GM04503 (cell line): ENCODE results near the gene MRI1.
"Not testable (repeated sequence)": the region's sequence is repeated elsewhere in the genome, so short reads cannot be mapped to it uniquely, and the experiment has no call there.

Experiments used
- DNase-seq: peaks from one replicate; pipeline ENCODE4 v3.0.0-alpha.2; 2012; ENCODE audit warnings: low read depth

Gene MRI1

DNA sequence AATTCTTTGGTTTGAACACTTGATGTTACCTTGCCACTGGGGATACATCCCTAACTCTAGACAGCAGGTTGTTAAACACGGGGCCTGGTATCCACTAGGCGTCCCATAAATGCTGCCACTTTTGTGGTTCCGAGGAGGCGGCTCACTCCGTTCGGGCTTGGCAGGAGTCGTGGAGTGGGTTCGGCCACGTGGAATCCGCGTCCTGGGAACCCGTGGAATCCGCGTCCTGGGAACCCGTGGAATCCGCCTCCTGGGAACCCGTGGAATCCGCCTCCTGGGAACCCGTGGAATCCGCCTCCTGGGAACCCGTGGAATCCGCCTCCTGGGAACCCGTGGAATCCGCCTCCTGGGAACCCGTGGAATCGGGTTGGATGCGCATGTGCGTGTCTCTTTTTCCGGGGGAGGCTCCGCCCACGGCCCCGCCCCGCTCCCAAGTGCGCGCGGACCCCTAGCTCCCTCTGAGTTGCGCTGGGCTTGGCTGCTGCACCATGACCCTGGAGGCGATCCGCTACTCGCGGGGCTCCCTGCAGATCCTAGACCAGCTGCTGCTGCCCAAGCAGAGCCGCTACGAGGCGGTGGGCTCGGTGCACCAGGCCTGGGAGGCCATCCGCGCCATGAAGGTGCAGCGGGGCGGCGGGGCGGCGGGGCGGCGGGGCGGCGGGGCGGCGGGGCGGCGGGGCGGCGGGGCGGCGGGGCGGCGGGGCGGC, at the start of gene MRI1:
TSS of gene MRI1 (plus strand) at position 422 of the 707 bp plus-strand sequence. CDS start at position 489, 67 bp downstream.
- DNase-seq = no peak

DNA sequence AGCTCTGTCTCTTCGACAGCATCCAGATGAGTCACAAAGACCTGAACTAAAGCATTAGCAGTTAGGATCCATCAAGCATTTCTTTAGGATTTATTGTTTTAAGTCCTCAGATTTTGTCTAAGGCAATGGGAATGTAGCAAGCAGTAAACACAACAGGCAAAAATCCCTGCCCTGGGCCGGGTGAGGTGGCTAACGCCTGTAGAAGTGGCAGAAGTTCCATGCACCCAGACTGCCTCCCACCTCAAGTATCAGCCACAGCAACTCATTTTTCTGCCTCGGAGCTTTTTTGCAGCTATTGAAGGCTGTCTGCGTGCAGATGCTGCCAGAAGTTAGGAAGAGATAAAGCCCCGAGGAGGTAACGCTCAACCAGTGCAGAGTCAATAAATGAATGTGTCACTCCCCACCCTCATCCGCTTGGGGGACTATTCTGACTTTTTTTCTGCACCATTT, 47.1 kb upstream of the MRI1 start:
- no peak for DNase-seq

DNA sequence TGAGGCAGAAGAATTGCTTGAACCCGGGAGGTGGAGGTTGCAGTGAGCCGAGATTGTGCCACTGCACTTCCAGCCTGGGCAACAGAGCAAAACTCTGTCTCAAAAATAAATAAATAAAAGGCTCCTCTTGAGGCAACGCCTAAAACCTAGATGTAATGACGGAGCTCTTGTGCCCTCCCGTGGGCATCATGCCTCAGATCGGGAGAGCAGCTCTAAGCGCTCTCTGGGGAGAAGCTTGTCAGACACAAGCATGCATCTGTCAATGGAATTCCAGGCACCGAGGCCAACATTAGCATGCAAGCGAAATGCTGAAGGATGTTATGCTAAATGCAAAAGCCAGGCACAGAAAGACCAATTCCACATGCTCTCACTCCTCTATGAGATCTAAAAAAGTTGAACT, 45.6 kb upstream of the MRI1 start:
- peak; percentile 71 for DNase-seq

DNA sequence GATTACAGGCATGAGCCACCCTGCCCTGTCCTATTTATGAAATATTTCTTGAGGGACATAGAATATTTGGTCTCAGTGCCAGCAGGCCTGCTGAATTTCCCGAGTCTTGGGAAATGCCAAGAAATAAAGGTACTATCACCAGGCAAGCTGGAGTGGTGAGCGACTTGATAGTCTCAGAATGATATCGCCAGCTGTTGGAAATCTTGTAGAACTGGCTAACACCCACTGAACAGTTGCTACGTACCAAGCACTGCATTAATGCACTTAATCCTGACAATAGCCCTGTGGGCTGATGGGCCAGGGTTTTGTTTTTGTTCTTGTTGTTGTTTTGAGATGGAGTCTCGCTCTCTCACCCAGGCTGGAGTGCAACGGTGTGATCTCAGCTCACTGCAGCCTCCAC, 42.2 kb upstream of the MRI1 start:
- no peak for DNase-seq

GRCh38 chr19:13723206-13723605, 41.1 kb upstream of the MRI1 start:
- no peak for DNase-seq

GRCh38 chr19:13726323-13726722, 38.0 kb upstream of the MRI1 start:
- DNase-seq = no peak

DNA sequence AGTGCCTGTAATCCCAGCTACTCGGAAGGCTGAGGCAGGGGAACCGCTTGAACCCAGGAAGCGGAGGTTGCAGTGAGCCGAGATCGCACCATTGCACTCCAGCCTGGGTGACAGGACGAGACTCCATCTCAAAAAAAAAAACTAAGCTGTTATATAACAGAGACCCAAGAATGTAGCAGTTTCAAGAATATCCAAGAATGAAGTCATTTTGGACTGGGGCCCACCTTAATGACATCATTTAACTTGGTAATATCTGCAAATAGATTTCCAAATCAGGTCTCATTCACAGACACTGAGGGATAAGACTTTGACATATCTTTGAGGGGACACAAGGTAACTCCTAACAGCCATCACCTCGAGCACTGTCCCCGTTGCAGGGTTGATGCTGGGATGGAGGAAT, 36.5 kb upstream of the MRI1 start:
- no peak for DNase-seq

DNA sequence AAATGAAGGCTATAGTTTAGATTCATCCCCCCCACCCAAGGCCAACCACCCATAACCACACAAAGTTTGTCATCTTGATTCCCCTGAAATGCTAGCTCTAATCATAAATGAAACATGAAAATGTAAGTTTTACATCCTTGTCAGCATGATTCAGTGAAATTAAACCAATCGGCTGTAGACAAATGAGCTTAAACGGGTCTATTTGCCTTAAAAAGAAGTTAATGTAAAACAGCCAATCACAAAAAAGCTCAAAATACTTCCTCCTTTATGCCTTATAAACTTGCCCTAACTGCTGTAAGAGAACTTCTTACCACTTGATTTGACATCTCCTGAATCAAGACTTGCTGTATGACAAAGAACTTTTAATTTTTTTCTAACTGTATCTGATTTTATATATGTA, 34.5 kb upstream of the MRI1 start:
- no peak for DNase-seq

DNA sequence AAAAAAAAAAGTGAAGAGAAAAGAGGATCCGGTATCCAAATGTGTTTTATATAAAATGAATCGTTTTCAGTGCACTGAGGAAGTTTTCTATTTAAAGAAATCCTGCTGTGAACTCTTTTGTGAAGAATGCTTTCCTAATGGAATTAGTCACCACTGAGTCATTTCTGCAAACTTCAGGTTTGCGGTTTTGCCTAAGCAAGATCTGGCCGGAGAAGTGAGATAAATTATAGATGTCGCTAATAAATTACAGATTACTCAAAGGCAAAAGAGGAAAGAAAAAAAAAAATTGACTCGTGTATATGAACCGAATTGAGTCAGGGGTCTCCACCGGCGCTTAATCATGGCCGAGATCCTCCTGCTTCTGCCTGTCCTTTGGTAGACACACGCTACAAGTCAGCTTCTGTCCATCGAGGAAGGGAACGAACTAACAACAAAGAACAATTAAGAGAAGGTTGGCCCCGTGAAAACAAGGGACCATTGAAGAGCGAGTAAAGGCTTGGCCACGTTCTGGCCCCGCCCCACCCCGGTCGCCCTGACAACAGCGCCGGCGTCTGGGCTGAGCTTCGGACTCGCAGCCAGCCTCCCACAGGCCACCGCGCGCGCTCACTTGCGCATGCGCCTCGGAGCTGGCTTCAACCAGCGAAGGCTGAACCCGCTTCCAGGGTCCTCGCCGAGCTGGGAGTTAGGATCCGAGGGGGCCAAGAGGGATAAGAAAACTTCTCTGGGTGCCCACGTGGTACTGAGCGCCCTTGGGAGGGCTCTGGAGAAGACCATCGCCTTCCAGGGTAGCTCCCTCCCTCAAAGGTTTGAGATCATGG, 33.0 kb upstream of the MRI1 start:
- peak; percentile 93 for DNase-seq

DNA sequence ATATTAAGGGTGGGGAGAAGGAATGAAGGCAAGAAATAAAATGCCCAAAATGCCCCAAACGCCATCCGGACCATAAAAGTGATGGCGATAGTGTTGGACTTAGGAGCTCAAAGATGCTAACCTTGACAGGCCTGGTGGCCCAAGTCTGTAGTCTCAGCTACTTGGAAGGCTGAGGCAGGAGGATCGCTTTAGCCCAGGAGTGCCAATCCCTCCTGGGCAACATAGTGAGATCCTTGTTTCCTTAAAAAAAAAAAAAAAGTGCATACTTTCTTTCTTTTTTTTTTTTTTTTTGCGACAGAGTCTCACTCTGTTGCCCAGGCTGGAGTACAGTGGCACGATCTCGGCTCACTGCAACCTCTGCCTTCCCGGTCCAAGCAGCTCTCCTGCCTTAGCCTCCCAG, 32.0 kb upstream of the MRI1 start:
- no peak for DNase-seq

DNA sequence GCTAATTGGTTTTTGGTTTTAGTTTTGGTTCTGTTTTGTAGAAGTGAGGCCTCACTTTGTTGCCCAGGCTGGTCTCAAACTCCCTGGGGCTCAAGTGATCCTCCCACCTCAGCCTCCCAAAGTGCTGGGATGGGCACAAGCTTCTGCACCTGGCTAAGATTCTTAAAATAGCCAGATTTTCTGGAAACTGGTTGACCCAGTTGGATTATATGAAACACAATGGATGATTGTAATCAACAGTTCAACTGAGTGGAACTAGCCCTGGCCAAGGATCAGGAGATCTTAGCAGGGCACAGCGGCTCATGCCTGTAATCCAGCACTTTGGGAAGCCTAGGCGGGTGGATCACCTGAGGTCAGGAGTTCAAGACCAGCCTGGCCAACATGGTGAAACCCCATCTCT, 29.6 kb upstream of the MRI1 start:
- DNase-seq = no peak

DNA sequence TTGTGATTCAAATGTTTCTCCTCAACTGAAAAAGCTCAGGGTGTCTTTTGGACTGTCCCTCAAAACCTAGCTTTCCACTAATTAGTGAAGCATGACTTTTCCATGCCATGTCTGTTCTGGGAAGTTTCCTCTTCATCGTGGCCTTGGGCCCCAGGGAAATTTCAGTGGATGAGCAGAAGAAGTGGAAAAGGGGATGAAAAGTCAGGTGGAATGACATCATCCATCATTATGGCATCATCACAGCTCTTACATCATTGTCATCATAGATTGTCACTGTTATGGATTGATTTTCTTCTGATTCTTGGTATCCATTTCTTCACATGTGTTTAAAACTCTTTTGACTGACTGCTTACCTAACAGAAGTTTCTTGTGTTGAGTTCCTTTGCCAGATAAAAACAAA, 26.2 kb upstream of the MRI1 start:
- no peak for DNase-seq

DNA sequence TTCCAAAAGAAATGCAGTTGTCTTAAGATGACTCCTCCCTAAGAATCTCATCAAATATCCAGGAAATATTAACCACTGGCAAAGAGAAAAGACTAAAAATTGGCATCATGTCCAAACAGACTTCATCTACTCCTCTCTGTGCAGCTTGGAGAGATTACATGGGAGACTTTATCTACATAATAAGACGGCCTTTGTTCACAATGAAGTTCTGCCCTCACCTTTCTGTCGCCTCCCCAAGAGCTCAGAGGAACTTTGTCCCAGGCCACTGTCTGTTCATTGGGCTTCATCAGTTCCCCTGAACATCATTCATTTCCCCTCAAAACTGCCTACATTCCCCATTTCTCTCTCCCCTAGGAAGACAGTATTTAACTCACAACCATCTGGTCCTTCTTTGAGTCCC, 22.4 kb upstream of the MRI1 start:
- DNase-seq = no peak

DNA sequence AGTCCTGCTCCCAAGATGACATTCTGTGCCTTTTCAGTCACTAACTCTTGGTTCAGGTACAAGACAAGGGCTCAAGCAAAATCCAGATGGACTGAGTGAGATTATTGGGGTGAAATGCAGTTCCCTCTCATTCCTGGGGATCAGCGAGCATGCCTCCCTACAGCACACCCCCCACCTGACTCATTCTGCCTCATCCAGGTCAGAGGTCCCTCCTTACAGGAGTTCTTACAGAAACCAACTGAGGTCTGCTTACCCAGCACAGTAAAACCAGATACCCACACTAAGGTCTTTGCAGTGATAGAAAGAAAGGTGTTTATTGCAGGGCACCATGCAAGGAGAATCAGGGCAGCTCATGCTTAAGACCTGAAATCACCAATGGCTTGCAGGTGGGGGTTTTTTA, 21.6 kb upstream of the MRI1 start:
- no peak for DNase-seq

GRCh38 chr19:13744174-13744573, 20.1 kb upstream of the MRI1 start:
- no peak for DNase-seq

- no peak for DNase-seq
These were observed 17.2 kb upstream of the MRI1 start for GRCh38 chr19:13747098-13747453.

DNA sequence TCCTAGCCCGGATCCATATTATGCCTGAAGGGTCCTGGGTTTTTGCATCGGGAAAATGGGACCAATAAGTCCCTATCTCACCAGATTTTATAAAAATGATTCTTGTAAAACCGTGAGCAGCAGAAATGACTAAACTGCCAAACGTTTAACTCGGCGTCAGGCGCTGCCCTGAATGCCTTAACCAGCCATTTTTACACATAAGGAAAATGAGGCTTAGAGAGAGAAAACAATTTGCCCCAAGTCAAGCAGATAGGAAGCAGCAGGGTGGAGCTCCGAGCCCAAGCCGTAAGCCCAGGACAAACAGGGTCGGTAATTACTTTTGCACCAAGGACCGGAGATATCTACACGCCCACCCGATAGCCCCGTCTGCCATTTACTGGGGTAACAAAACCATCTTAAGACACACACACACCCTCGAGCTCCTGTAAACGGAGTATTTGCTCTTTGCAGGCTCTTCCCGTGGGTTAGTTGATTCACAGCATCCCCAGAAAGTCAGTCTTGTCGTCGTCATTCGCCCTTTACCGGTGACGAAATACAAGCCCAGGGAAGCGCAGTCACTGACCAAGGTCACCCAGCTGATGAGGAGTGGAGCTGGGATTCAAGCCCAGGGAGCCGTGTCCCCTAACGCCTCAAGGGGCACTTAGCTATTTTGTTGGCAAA, 16.0 kb upstream of the MRI1 start:
- DNase-seq = no peak

- DNase-seq = no peak
These were observed 12.9 kb upstream of the MRI1 start for GRCh38 chr19:13751436-13751835.

DNA sequence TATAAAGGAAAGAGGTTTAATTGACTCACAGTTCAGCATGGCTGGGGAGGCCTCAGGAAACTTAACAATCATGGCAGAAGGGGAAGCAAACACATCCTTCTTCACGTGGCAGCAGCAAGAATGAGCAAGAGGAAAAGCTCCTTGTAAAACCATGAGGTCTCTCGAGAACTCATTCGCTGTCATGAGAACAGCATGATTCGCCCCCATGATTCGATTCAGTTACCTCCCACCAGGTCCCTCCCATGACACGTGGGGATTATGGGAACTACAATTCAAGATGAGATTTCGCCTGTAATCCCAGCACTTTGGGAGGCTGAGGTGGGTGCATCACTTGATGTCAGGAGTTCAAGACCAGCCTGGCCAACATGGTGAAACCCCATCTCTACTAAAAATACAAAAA, 10.7 kb upstream of the MRI1 start:
- DNase-seq = not testable (repeated sequence)

GRCh38 chr19:13756210-13756609, 8.1 kb upstream of the MRI1 start:
- DNase-seq = no peak

GRCh38 chr19:13757805-13758772, 6.2 kb upstream of the MRI1 start:
- DNase-seq = no peak

GRCh38 chr19:13758795-13759194, 5.5 kb upstream of the MRI1 start:
- DNase-seq = no peak
